ENCODE results near the gene HOMER2. TPM values are rescaled to one million over a fixed set of nuclear protein-coding genes. Genes with fewer than 3 reads are reported as not detected.

Gene HOMER2
- total RNA-seq, 1 donor from 2014 or later, result 23.4 TPM

- H3K36me3 Mint-ChIP-seq, result no peaks in the 10 kb centered on the region
- H3K4me1 Mint-ChIP-seq (ENCODE audit: unreplicated experiment), result peaks cover 6% of the 10 kb centered on the region
- no peak for DNase-seq (ENCODE audit: extremely low spot score, unreplicated experiment)
- H3K9me3 Mint-ChIP-seq, result no peaks in the 10 kb centered on the region
- no peak for TF ChIP-seq CTCF (conservative IDR thresholded peaks at IDR 0.05)
- H3K27ac Mint-ChIP-seq, result no peak overlapping the region
- no peaks in the 10 kb centered on the region for H3K27me3 Mint-ChIP-seq
- no peak overlapping the region for H3K4me3 Mint-ChIP-seq
Observed at GRCh38 chr15:82916161-82916952, 36.2 kb downstream of the HOMER2 start.

- Mint-ChIP-seq H3K9me3 (peaks cover 2% of the 10 kb centered on the region), H3K4me3 (no peak overlapping the region), H3K27me3 (no peaks in the 10 kb centered on the region), H3K27ac (no peak overlapping the region), H3K4me1 (ENCODE audit: unreplicated experiment) (peaks cover 4% of the 10 kb centered on the region), H3K36me3 (peaks cover under 1% of the 10 kb centered on the region)
- no peak for TF ChIP-seq CTCF (conservative IDR thresholded peaks at IDR 0.05)
- no peak for DNase-seq (ENCODE audit: extremely low spot score, unreplicated experiment)
Observed at GRCh38 chr15:82914396-82914795, 38.1 kb downstream of the HOMER2 start.

- H3K9me3 Mint-ChIP-seq, result peaks cover 8% of the 10 kb centered on the region
- H3K27ac Mint-ChIP-seq, result no peak overlapping the region
- TF ChIP-seq CTCF (conservative IDR thresholded peaks at IDR 0.05), result no peak
- peaks cover 4% of the 10 kb centered on the region for H3K36me3 Mint-ChIP-seq
- H3K4me3 Mint-ChIP-seq, result no peak overlapping the region
- H3K4me1 Mint-ChIP-seq (ENCODE audit: unreplicated experiment), result no peaks in the 10 kb centered on the region
- DNase-seq (ENCODE audit: extremely low spot score, unreplicated experiment), result no peak
- H3K27me3 Mint-ChIP-seq, result no peaks in the 10 kb centered on the region
Observed at GRCh38 chr15:82911458-82911857, 41.1 kb downstream of the HOMER2 start.

GRCh38 chr15:82910721-82911120 is 41.8 kb downstream of the HOMER2 start:
- no peaks in the 10 kb centered on the region for H3K4me1 Mint-ChIP-seq (ENCODE audit: unreplicated experiment)
- no peak overlapping the region for H3K4me3 Mint-ChIP-seq
- no peak for DNase-seq (ENCODE audit: extremely low spot score, unreplicated experiment)
- peaks cover 4% of the 10 kb centered on the region for H3K36me3 Mint-ChIP-seq
- H3K27ac Mint-ChIP-seq, result no peak overlapping the region
- no peaks in the 10 kb centered on the region for H3K27me3 Mint-ChIP-seq
- H3K9me3 Mint-ChIP-seq, result peaks cover 8% of the 10 kb centered on the region
- TF ChIP-seq CTCF (conservative IDR thresholded peaks at IDR 0.05), result no peak

GRCh38 chr15:82909080-82909815 is 43.3 kb downstream of the HOMER2 start:
- Mint-ChIP-seq H3K4me3 (no peak overlapping the region), H3K36me3 (peaks cover 4% of the 10 kb centered on the region), H3K9me3 (peaks cover 8% of the 10 kb centered on the region), H3K27me3 (no peaks in the 10 kb centered on the region), H3K4me1 (ENCODE audit: unreplicated experiment) (no peaks in the 10 kb centered on the region), H3K27ac (no peak overlapping the region)
- TF ChIP-seq CTCF (conservative IDR thresholded peaks at IDR 0.05), result no peak
- DNase-seq (ENCODE audit: extremely low spot score, unreplicated experiment), result no peak
